HCT116 (cell line): ENCODE measurements around the gene LDLRAD4.

Experiments used
- CTCF ChIP-seq, 3 experiments: fragments of 200-600 bp in 1 of 3; sonication (generic) in 1 of 3; IDR thresholded peaks in 2 of 3; conservative IDR thresholded peaks in 1 of 3; 2 replicates each; pipeline ENCODE4 v1.5.1; 2012 to 2017; ENCODE audit warnings: low read depth in 2 of 3, low read length in 2 of 3, antibody characterized with exemption in 1 of 3, borderline replicate concordance in 1 of 3, control low read depth in 1 of 3, mild to moderate bottlenecking in 1 of 3, mixed read lengths in 1 of 3, mixed run types in 1 of 3, moderate library complexity in 1 of 3; ENCODE audit not compliant: insufficient read depth in 1 of 3
- EZH2 ChIP-seq: fragments of 200-600 bp; sonication (generic); IDR thresholded peaks from 2 replicates; pipeline ENCODE4 v1.6.1; 2017; ENCODE audit warnings: antibody characterized with exemption, mixed run types
- EZH2phosphoT487 ChIP-seq: fragments of 200-600 bp; IDR thresholded peaks from 2 replicates; pipeline ENCODE4 v1.6.1; 2018; ENCODE audit warnings: antibody characterized with exemption, borderline replicate concordance
- MAX ChIP-seq: IDR thresholded peaks from 2 replicates; pipeline ENCODE4 v1.6.1; 2012
- POLR2A ChIP-seq: IDR thresholded peaks from 2 replicates; pipeline ENCODE4 v1.7.0; 2011; ENCODE audit warnings: borderline replicate concordance; ENCODE audit not compliant: insufficient read depth, insufficient read length; ENCODE audit errors: extremely low read depth
- POLR2AphosphoS5 ChIP-seq: IDR thresholded peaks from 2 replicates; pipeline ENCODE4 v1.6.1; 2011; ENCODE audit warnings: mild to moderate bottlenecking, low read depth, low read length, moderate library complexity
- SP1 ChIP-seq: IDR thresholded peaks from 2 replicates; pipeline ENCODE4 v1.6.1; 2012; ENCODE audit warnings: low read depth
- YY1 ChIP-seq: IDR thresholded peaks from 2 replicates; pipeline ENCODE4 v1.6.1; 2011; ENCODE audit warnings: low read length, low read depth, moderate library complexity, mild to moderate bottlenecking; ENCODE audit not compliant: insufficient replicate concordance; ENCODE audit errors: extremely low read depth
- ZFX ChIP-seq: fragments of 450-650 bp; IDR thresholded peaks from 2 replicates; pipeline ENCODE4 v1.6.1; 2017
- TF ChIP-seq, protein P1 (sequence below): IDR thresholded peaks from 2 replicates; pipeline ENCODE4 v1.6.1; 2012; ENCODE audit warnings: low read depth
- TF ChIP-seq, protein P2 (sequence below): IDR thresholded peaks from 2 replicates; pipeline ENCODE4 v1.6.1; 2012

DNA sequence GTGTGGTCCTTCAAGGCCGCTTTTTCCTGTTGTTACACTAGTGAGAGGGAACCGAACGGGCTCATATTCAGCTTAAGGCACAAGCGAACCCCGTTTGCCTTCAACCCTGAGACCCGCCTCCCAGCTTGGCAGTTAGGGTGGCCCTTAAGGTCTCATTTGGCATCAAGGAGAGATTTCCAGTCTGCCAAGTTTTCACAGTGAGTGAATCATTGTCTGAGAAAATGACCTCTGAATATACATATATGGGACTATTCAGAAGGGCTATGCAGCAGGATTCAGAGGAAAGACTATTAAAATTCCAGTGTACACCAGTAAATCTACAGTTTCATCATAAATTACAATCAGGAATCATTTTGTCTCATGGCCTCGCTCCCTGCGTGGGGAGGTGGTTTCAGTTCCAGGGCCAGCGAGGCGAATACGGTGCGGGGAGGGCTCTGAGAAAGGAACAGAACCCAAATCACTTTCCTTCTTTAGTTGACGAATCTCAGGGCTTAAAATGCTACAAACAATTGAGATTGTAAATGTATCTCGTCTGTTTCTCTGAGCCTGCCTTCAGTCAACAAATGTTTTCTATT lies 276.4 kb downstream of the LDLRAD4 start:
- TF ChIP-seq CTCF (IDR thresholded peaks at IDR 0.05 in 2 of 3, conservative IDR thresholded peaks at IDR 0.05 in 1 of 3; ENCODE audit: borderline replicate concordance in 1 of 3, insufficient read depth in 1 of 3, low read depth in 2 of 3, low read length in 2 of 3) (no peak), EZH2 (no peak), YY1 (no peak), POLR2A (no peak), SP1 (no peak), ZFX (no peak), EZH2phosphoT487 (no peak), POLR2AphosphoS5 (no peak), MAX (no peak)
- TF ChIP-seq, protein P1, sequence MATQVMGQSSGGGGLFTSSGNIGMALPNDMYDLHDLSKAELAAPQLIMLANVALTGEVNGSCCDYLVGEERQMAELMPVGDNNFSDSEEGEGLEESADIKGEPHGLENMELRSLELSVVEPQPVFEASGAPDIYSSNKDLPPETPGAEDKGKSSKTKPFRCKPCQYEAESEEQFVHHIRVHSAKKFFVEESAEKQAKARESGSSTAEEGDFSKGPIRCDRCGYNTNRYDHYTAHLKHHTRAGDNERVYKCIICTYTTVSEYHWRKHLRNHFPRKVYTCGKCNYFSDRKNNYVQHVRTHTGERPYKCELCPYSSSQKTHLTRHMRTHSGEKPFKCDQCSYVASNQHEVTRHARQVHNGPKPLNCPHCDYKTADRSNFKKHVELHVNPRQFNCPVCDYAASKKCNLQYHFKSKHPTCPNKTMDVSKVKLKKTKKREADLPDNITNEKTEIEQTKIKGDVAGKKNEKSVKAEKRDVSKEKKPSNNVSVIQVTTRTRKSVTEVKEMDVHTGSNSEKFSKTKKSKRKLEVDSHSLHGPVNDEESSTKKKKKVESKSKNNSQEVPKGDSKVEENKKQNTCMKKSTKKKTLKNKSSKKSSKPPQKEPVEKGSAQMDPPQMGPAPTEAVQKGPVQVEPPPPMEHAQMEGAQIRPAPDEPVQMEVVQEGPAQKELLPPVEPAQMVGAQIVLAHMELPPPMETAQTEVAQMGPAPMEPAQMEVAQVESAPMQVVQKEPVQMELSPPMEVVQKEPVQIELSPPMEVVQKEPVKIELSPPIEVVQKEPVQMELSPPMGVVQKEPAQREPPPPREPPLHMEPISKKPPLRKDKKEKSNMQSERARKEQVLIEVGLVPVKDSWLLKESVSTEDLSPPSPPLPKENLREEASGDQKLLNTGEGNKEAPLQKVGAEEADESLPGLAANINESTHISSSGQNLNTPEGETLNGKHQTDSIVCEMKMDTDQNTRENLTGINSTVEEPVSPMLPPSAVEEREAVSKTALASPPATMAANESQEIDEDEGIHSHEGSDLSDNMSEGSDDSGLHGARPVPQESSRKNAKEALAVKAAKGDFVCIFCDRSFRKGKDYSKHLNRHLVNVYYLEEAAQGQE = no peak
- TF ChIP-seq, protein P2, sequence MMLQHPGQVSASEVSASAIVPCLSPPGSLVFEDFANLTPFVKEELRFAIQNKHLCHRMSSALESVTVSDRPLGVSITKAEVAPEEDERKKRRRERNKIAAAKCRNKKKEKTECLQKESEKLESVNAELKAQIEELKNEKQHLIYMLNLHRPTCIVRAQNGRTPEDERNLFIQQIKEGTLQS = no peak
